ENCODE data around the gene PCYT1B.

Gene PCYT1B

DNA sequence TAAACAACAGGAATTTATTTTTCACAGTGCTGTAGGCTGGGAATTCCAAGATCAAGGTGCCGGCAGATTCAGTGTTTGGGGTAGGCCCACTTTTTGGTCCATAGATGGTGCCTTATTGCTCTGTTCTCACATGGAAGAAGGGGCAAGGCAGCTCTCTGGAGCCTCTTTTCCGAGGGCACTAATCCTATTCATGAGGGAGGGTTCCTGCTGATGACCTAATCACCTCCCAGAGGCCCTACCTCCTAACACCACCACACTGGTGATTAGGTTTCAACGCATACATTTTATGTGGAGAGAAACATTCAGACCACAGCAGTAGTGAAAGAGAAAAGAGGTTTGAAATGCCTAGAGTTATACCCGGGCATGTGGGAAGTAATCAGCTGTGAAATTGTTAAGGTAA, 45.2 kb upstream of the PCYT1B start:
- H3K27me3 ChIP-seq (ENCODE audit: control insufficient read depth in 3 of 3, insufficient read depth in 3 of 3, low read depth in 1 of 3, low read length in 3 of 3) = no peaks in the 10 kb centered on the region
- no peak overlapping the region for H3K9ac ChIP-seq (ENCODE audit: low read depth, low read length, poor library complexity)
- H3K23ac ChIP-seq (ENCODE audit: low read depth, low read length, poor library complexity) = no peak overlapping the region
- H3K27ac ChIP-seq (replicated peaks; ENCODE audit: low read length) = no peak overlapping the region
- no peak overlapping the region for H2AK5ac ChIP-seq (ENCODE audit: low read depth, low read length)
- H3K9me3 ChIP-seq (replicated peaks in 1 of 2; ENCODE audit: control insufficient read depth in 2 of 2, insufficient read depth in 1 of 2, low read depth in 1 of 2, low read length in 2 of 2) = no peaks in the 10 kb centered on the region
- no peak overlapping the region for H3K14ac ChIP-seq (ENCODE audit: low read length)
- peaks cover 3 to 17% of the 10 kb centered on the region in 2 donors for H3K36me3 ChIP-seq (replicated peaks in 1 of 2; ENCODE audit: control insufficient read depth in 2 of 2, insufficient read depth in 2 of 2, low read length in 2 of 2)
- H3K4me3 ChIP-seq (ENCODE audit: low read length in 2 of 2) = no peak overlapping the region
- no peak for DNase-seq (ENCODE audit: low spot score)
- H2BK120ac ChIP-seq (ENCODE audit: low read depth, low read length) = no peak overlapping the region
- H2BK12ac ChIP-seq (ENCODE audit: low read length) = no peak overlapping the region
- no CpG with 5 or more reads among the region's 4 CpGs for WGBS, 2 donors (ENCODE audit: extremely low coverage in 2 of 2, insufficient read length in 2 of 2, insufficient replicate concordance in 1 of 2)
- H3K4me1 ChIP-seq (ENCODE audit: control insufficient read depth in 2 of 2, insufficient read depth in 1 of 2, low read depth in 1 of 2, low read length in 2 of 2) = peaks cover 0 to 9% of the 10 kb centered on the region in 2 donors
- peak overlapping the region; percentile 57 for H2AFZ ChIP-seq (ENCODE audit: low read length)
- no peak overlapping the region for H3K4me2 ChIP-seq (ENCODE audit: insufficient read depth, low read length, poor library complexity, severe bottlenecking)
- H3K4ac ChIP-seq (ENCODE audit: low read length) = no peak overlapping the region
- no peak overlapping the region for H3K18ac ChIP-seq (ENCODE audit: low read length)
- H2BK5ac ChIP-seq (ENCODE audit: low read length) = no peak overlapping the region
- H3K79me1 ChIP-seq (ENCODE audit: low read depth, low read length) = no peaks in the 10 kb centered on the region
- H2BK15ac ChIP-seq (ENCODE audit: low read length) = no peak overlapping the region
- H4K8ac ChIP-seq (ENCODE audit: low read depth, low read length) = no peak overlapping the region
- no peak overlapping the region for H4K91ac ChIP-seq (ENCODE audit: low read depth, low read length, poor library complexity)

DNA sequence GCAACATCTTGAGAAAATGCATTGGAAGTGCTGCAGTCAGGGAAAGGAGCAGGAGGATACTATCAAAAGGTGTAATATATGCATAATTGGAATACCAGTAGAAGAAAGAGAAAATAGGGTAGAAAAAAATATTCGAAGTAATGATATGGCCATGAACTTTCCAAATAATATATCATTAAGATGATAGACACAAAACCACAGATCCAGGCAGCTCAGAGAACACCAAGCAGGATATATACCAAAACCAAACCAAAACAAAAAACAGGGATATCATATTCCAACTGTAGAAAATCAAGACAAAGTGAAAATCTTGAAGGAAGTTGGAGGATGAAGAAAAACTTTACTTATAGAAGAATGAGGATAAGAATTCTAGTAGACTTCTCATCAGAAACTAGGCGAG, 36.9 kb upstream of the PCYT1B start:
- WGBS, 2 donors (ENCODE audit: extremely low coverage in 2 of 2, insufficient read length in 2 of 2, insufficient replicate concordance in 1 of 2) = no CpG with 5 or more reads among the region's 2 CpGs
- Histone ChIP-seq H3K9ac (ENCODE audit: low read depth, low read length, poor library complexity) (no peak overlapping the region), H3K18ac (ENCODE audit: low read length) (no peak overlapping the region), H4K8ac (ENCODE audit: low read depth, low read length) (no peak overlapping the region), H2AK5ac (ENCODE audit: low read depth, low read length) (no peak overlapping the region), H3K23ac (ENCODE audit: low read depth, low read length, poor library complexity) (no peak overlapping the region), H3K27me3 (ENCODE audit: control insufficient read depth in 3 of 3, insufficient read depth in 3 of 3, low read depth in 1 of 3, low read length in 3 of 3) (no peaks in the 10 kb centered on the region), H3K4me1 (ENCODE audit: control insufficient read depth in 2 of 2, insufficient read depth in 1 of 2, low read depth in 1 of 2, low read length in 2 of 2) (no peaks in the 10 kb centered on the region), H2BK120ac (ENCODE audit: low read depth, low read length) (no peak overlapping the region), H3K9me3 (replicated peaks in 1 of 2; ENCODE audit: control insufficient read depth in 2 of 2, insufficient read depth in 1 of 2, low read depth in 1 of 2, low read length in 2 of 2) (no peaks in the 10 kb centered on the region), H3K14ac (ENCODE audit: low read length) (no peak overlapping the region), H4K91ac (ENCODE audit: low read depth, low read length, poor library complexity) (no peak overlapping the region), H2AFZ (ENCODE audit: low read length) (no peak overlapping the region), H3K27ac (replicated peaks; ENCODE audit: low read length) (no peak overlapping the region), H3K4me3 (ENCODE audit: low read length in 2 of 2) (no peak overlapping the region), H2BK5ac (ENCODE audit: low read length) (no peak overlapping the region), H3K79me1 (ENCODE audit: low read depth, low read length) (no peaks in the 10 kb centered on the region), H3K36me3 (replicated peaks in 1 of 2; ENCODE audit: control insufficient read depth in 2 of 2, insufficient read depth in 2 of 2, low read length in 2 of 2) (no peaks in the 10 kb centered on the region), H3K4me2 (ENCODE audit: insufficient read depth, low read length, poor library complexity, severe bottlenecking) (no peak overlapping the region), H3K4ac (ENCODE audit: low read length) (no peak overlapping the region), H2BK12ac (ENCODE audit: low read length) (no peak overlapping the region), H2BK15ac (ENCODE audit: low read length) (no peak overlapping the region)
- DNase-seq (ENCODE audit: low spot score) = no peak

DNA sequence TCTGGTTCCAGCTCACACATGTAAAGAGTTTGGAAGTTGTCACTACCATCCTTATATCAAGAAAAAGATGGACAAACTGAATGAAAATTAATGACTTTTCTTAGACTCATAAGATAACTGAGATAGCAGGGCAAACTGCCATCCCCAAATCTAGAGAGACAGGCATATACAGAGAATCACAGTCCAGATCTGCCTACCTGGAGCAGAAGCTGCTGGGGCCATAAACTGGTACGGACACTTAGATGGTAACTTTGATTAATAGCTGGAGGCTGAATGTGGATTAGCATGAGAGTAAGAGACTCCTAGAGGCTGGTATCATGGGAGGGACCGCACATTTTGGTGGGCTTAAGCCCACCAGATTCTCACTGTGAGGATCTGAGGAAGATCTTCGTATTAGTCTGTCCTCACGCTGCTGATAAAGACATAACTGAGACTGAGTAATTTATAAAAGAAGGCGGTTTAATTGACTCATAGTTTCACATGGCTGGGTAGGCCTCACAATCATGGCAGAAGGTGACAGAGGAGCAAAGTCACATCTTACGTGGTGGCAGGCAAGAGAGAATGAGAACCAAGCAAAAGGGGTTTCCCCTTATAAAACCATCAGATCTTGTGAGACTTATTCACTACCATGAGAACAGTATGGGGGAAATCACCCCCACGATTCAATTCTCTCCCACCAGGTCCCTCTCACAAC, 35.7 kb upstream of the PCYT1B start:
- no peaks in the 10 kb centered on the region for H3K9me3 ChIP-seq (replicated peaks in 1 of 2; ENCODE audit: control insufficient read depth in 2 of 2, insufficient read depth in 1 of 2, low read depth in 1 of 2, low read length in 2 of 2)
- H3K4me1 ChIP-seq (ENCODE audit: control insufficient read depth in 2 of 2, insufficient read depth in 1 of 2, low read depth in 1 of 2, low read length in 2 of 2) = no peaks in the 10 kb centered on the region
- no peak overlapping the region for H3K14ac ChIP-seq (ENCODE audit: low read length)
- H2BK5ac ChIP-seq (ENCODE audit: low read length) = no peak overlapping the region
- no peak overlapping the region for H2BK15ac ChIP-seq (ENCODE audit: low read length)
- no peaks in the 10 kb centered on the region for H3K79me1 ChIP-seq (ENCODE audit: low read depth, low read length)
- no peak overlapping the region for H2BK12ac ChIP-seq (ENCODE audit: low read length)
- H3K23ac ChIP-seq (ENCODE audit: low read depth, low read length, poor library complexity) = no peak overlapping the region
- no peak overlapping the region for H3K9ac ChIP-seq (ENCODE audit: low read depth, low read length, poor library complexity)
- H3K4me2 ChIP-seq (ENCODE audit: insufficient read depth, low read length, poor library complexity, severe bottlenecking) = no peak overlapping the region
- no peak overlapping the region for H4K91ac ChIP-seq (ENCODE audit: low read depth, low read length, poor library complexity)
- H2BK120ac ChIP-seq (ENCODE audit: low read depth, low read length) = no peak overlapping the region
- H3K27ac ChIP-seq (replicated peaks; ENCODE audit: low read length) = no peak overlapping the region
- WGBS, 2 donors (ENCODE audit: extremely low coverage in 2 of 2, insufficient read length in 2 of 2, insufficient replicate concordance in 1 of 2) = no CpG with 5 or more reads among the region's 7 CpGs
- no peak overlapping the region for H4K8ac ChIP-seq (ENCODE audit: low read depth, low read length)
- no peak overlapping the region for H3K4ac ChIP-seq (ENCODE audit: low read length)
- no peak overlapping the region for H2AK5ac ChIP-seq (ENCODE audit: low read depth, low read length)
- H3K4me3 ChIP-seq (ENCODE audit: low read length in 2 of 2) = no peak overlapping the region
- H3K36me3 ChIP-seq (replicated peaks in 1 of 2; ENCODE audit: control insufficient read depth in 2 of 2, insufficient read depth in 2 of 2, low read length in 2 of 2) = no peaks in the 10 kb centered on the region
- DNase-seq (ENCODE audit: low spot score) = no peak
- H3K27me3 ChIP-seq (ENCODE audit: control insufficient read depth in 3 of 3, insufficient read depth in 3 of 3, low read depth in 1 of 3, low read length in 3 of 3) = no peaks in the 10 kb centered on the region
- H3K18ac ChIP-seq (ENCODE audit: low read length) = no peak overlapping the region
- no peak overlapping the region for H2AFZ ChIP-seq (ENCODE audit: low read length)

DNA sequence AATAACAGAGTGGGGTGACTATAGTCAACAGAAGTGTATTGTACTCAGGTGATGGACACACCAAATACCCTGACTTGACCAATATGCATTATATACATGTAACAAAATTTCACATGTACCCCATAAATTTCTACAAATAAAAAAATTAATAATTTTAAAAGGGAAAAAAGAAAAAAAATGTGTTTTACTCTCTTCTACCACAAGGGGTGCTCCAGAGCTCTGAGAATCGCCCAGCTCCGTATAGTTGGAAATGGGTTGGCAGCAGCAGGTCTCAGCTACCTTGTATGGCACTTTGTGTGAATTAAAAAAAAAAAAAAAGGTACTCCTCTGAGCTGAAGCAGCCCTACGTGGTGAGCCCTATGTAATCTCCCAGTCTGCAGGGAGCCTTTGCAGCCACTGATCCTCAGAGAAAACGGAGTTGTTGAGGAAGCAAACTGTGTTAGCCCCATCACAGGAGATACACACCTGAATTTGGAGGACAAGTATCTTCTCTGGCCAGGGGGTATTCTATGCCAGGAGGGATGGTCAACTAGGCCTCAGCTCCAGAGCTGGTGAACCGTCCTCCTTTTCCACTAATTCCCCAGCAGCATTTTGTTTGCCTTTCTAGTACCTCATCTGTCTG, 29.4 kb upstream of the PCYT1B start:
- Histone ChIP-seq H2BK5ac (ENCODE audit: low read length) (no peak overlapping the region), H2BK12ac (ENCODE audit: low read length) (no peak overlapping the region), H3K4me1 (ENCODE audit: control insufficient read depth in 2 of 2, insufficient read depth in 1 of 2, low read depth in 1 of 2, low read length in 2 of 2) (peaks cover 0 to 3% of the 10 kb centered on the region in 2 donors), H3K18ac (ENCODE audit: low read length) (no peak overlapping the region), H3K4me2 (ENCODE audit: insufficient read depth, low read length, poor library complexity, severe bottlenecking) (no peak overlapping the region), H2BK120ac (ENCODE audit: low read depth, low read length) (no peak overlapping the region), H3K9ac (ENCODE audit: low read depth, low read length, poor library complexity) (no peak overlapping the region), H4K91ac (ENCODE audit: low read depth, low read length, poor library complexity) (no peak overlapping the region), H4K8ac (ENCODE audit: low read depth, low read length) (no peak overlapping the region), H3K23ac (ENCODE audit: low read depth, low read length, poor library complexity) (no peak overlapping the region), H2AK5ac (ENCODE audit: low read depth, low read length) (no peak overlapping the region), H3K27ac (replicated peaks; ENCODE audit: low read length) (no peak overlapping the region), H3K4me3 (ENCODE audit: low read length in 2 of 2) (no peak overlapping the region), H2AFZ (ENCODE audit: low read length) (peak overlapping the region; percentile 11), H3K14ac (ENCODE audit: low read length) (no peak overlapping the region), H2BK15ac (ENCODE audit: low read length) (no peak overlapping the region), H3K27me3 (ENCODE audit: control insufficient read depth in 3 of 3, insufficient read depth in 3 of 3, low read depth in 1 of 3, low read length in 3 of 3) (no peaks in the 10 kb centered on the region), H3K36me3 (replicated peaks in 1 of 2; ENCODE audit: control insufficient read depth in 2 of 2, insufficient read depth in 2 of 2, low read length in 2 of 2) (no peaks in the 10 kb centered on the region), H3K9me3 (replicated peaks in 1 of 2; ENCODE audit: control insufficient read depth in 2 of 2, insufficient read depth in 1 of 2, low read depth in 1 of 2, low read length in 2 of 2) (no peaks in the 10 kb centered on the region), H3K79me1 (ENCODE audit: low read depth, low read length) (peaks cover under 1% of the 10 kb centered on the region), H3K4ac (ENCODE audit: low read length) (no peak overlapping the region)
- WGBS, 2 donors (ENCODE audit: extremely low coverage in 2 of 2, insufficient read length in 2 of 2, insufficient replicate concordance in 1 of 2) = no CpG with 5 or more reads among the region's 5 CpGs
- DNase-seq (ENCODE audit: low spot score) = no peak
